GM10266 (cell line): Measurements from ENCODE around the gene BCL2.

Source experiments
- DNase-seq: peaks from one replicate; pipeline ENCODE4 v3.0.0; 2012; ENCODE audit errors: extremely low spot score
- TF ChIP-seq, protein P1 (sequence below): IDR thresholded peaks from 2 replicates; pipeline ENCODE4 v1.5.1; 2012; ENCODE audit warnings: mild to moderate bottlenecking, low read depth; ENCODE audit not compliant: control insufficient read depth, insufficient read depth; ENCODE audit errors: missing control alignments

BCL2 gene

DNA sequence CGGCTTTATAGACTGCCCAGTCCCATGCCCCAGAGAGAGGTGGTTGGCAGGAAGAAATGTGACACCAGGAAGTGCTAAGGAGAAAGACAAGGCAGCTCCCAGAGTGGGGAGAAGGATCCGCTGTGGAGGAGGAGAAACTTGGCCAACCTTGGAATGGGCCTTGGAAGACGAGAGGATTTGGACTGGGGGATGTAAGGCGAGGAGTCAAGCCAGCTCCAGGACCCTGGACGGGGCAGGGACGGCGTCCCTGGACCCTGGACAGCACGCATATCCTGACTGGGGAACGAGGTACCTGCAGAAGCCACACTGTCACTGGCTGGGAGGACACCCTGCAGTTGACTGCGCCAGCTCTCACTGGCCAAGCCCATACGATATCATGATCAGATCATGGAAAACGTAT, 153.4 kb downstream of the BCL2 start:
- TF ChIP-seq, protein P1, sequence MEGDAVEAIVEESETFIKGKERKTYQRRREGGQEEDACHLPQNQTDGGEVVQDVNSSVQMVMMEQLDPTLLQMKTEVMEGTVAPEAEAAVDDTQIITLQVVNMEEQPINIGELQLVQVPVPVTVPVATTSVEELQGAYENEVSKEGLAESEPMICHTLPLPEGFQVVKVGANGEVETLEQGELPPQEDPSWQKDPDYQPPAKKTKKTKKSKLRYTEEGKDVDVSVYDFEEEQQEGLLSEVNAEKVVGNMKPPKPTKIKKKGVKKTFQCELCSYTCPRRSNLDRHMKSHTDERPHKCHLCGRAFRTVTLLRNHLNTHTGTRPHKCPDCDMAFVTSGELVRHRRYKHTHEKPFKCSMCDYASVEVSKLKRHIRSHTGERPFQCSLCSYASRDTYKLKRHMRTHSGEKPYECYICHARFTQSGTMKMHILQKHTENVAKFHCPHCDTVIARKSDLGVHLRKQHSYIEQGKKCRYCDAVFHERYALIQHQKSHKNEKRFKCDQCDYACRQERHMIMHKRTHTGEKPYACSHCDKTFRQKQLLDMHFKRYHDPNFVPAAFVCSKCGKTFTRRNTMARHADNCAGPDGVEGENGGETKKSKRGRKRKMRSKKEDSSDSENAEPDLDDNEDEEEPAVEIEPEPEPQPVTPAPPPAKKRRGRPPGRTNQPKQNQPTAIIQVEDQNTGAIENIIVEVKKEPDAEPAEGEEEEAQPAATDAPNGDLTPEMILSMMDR = no peak
- DNase-seq = no peak

DNA sequence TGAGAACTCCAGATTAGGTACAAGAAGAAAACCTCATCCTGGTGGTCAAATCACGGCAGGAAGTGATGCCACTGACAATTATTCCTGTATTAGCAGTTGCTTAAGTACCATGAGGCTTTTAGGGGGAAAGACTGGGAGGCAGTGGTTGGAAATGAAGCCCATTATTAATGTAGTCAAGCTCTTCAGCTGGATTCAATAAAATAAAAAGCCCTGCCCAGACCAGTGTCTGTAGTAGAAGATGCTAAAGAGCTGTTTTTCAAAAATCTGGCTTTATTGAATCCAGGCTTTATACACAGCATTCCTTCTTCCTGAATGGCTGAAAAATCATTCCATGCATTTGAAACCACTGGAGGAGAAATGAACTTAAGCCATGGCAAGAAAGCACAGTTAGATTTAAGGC, 155.2 kb downstream of the BCL2 start:
- TF ChIP-seq, protein P1 = no peak
- no peak for DNase-seq

DNA sequence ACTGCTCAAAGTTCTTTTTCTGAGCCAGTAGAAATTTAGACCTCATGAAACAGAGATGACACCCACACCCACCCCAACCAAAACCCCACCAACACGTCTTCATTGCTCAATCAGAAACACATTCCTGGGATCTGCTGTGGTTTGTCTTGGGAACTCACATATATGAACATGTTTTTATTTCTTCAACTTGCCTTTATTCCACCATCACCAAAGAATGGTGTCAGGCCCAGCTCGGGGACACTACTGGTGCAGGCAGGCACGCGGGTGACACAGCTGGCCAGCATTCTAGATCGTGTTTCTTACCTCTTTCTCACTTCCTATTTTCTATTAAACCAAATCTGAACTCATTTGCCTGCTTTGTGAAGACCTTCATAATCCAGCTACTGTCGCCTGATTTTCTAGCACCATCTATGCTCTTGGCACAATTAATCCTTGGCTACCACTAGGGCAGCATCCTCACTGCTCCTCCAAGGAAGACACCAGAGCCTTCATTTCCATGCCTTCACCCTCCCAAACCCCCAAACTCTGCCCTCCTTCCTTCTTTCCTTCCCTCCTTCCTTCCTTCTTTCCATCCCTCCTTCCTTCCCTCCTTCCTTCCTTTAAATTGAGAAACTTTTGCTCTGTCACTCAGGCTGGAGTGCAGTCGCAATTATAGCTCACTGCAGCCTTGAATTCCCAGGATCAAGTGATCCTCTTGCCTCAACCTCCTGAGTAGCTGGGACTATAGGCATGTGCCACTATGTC, 157.1 kb downstream of the BCL2 start:
- TF ChIP-seq, protein P1 = no peak
- peak; percentile 55 for DNase-seq

DNA sequence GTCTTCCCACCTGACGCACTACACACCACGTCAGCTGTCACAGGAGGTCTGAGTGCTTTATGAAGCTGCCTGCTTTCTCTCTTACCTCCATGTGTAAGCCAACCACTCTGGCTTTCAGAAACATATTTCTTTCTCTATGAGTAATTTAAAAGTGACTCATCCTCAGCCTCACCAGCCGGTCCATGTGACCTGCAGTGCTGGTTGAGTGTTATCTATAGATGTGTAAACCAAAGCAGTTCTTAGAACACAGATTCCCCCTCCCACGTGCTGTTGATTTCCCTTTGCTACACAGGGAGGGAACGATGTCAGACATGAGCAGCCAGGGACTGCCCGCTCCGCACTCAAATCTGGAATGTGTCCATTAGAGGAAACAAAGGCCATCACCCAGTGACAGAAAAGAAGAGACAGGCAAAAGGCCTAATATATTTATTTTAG, 157.8 kb downstream of the BCL2 start:
- peak; percentile 67 for DNase-seq
- TF ChIP-seq, protein P1 = no peak

DNA sequence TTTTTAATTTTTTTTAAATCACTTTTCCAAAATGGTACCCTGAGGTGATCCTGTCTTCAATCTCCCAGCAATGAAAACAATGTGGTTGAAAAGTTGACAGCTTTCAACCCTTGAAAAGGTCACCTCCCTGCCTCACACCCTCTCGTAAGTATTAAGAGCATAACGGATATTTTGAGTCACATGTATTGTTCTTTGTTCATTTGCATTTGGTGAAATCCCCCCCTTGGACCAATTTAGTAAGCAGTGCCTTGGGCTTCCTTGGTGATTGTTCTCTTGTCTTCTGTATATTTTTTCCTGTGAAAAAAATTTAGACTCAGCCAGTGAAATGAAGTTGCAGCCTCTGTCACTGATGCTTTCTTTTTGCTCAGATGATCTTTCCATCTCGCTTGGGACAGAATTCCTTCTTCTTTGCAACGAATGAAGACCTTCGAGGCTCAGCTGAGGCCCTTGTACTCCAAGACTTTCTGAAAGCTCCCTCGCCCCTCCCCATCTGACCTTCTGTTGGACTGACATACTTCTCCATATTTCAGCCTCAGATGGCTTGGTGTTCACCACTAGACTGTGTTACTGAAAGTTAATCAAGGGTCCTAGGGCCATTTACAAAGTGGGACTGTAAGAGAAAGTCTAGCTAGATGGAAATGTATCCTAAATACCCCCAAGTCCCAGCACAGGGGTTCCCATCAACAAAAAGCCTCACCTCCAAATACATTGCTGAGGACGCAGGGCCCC, 158.4 kb downstream of the BCL2 start:
- DNase-seq = peak; percentile 51
- TF ChIP-seq, protein P1 = no peak

DNA sequence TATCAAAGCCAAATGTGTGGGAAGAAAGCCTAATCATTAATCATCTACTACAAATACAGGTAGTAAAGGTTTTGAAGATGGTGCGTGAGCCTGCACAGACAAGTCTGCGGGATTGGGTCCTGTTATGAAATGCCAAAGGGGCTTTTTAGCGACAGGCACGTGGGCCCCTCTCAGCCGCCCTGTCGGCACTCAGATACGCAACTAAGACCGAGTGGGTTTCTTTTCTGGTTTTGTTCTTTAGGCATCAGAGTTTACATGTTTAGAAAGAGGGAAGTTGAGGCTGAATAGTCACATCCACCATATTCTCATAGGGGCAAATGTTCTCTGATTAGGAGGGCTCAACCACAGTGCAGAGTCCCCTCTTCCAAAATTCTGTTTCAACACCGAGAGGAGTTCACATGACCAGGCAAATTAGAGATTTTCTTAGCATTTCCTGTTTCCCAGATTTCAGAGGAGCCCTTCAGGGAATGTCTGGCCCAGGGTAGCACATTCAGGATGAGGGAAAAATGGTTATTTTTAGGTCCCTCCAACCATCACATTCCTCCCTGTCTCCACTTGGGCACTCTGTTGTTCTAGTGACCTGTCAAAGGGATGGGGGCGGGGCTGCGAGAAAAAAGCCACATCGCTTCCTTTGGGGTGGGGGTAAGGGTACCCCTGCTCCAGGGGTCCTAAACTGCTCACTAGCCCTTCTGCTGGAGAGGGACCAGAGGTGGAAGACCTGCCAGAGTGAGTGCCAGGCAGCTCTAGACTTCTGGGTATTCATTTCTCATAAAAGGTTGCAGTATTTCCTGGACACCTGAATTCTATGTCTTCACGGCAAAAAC, 159.2 kb downstream of the BCL2 start:
- DNase-seq = no peak
- TF ChIP-seq, protein P1 = no peak
